Activated CD8-positive, alpha-beta T cell treated with anti-CD3 and anti-CD28 coated beads, Interleukin-2, amount 10 ng/mL, durations not matched to agents 7 days and 5 days (primary cell): ENCODE measurements around the gene GNB1L. TPM values are rescaled to one million over a fixed set of nuclear protein-coding genes. Genes with fewer than 3 reads are reported as not detected.

Experiments used
- ATAC-seq: fragments of 150-1000 bp; cut with Tn5 transposase; one replicate; pipeline ENCODE4 v1.10.0; 2021; ENCODE audit warnings: moderate library complexity
- CTCF ChIA-PET: fragments of 350-600 bp; sonication (Branson Sonifier 250); formaldehyde crosslinking; loops from one replicate; lab custom pipeline; 2021; ENCODE audit warnings: antibody characterized with exemption; lab: Charles Lee
- POLR2A ChIA-PET: fragments of 350-600 bp; sonication (Branson Sonifier 250); formaldehyde crosslinking; loops from one replicate; lab custom pipeline; 2021; ENCODE audit warnings: antibody characterized with exemption; lab: Charles Lee
- DNase-seq: peaks from one replicate; pipeline ENCODE4 v3.0.0-alpha.2; 2020
- H3K27ac Mint-ChIP-seq: one replicate; pipeline ENCODE4 v1.8.0; 2021; ENCODE audit warnings: mild to moderate bottlenecking, mixed read lengths
- H3K27me3 Mint-ChIP-seq: one replicate; pipeline ENCODE4 v1.8.0; 2021; ENCODE audit warnings: low read depth, mixed read lengths
- H3K36me3 Mint-ChIP-seq: one replicate; pipeline ENCODE4 v1.8.0; 2021; ENCODE audit warnings: low read depth, mixed read lengths
- H3K4me1 Mint-ChIP-seq: one replicate; pipeline ENCODE4 v1.8.0; 2021; ENCODE audit warnings: low read depth, mixed read lengths
- H3K4me3 Mint-ChIP-seq: one replicate; pipeline ENCODE4 v1.8.0; 2021; ENCODE audit warnings: mild to moderate bottlenecking, mixed read lengths
- H3K9me3 Mint-ChIP-seq: one replicate; pipeline ENCODE4 v1.8.0; 2022; ENCODE audit warnings: mixed read lengths; ENCODE audit not compliant: insufficient read depth
- total RNA-seq, 2 experiments: library from RNA; stranded (reverse); gene quantifications; one replicate each; pipeline ENCODE4 v1.2.3, GENCODE V29; 2021

The GNB1L gene
- total RNA-seq, 2 experiments from 2014 or later, result 9.7 to 10.3 TPM

GRCh38 chr22:19770349-19771220 is 84.1 kb downstream of the GNB1L start:
- no peak overlapping the region for H3K27ac Mint-ChIP-seq
- H3K9me3 Mint-ChIP-seq, result no peaks in the 10 kb centered on the region
- DNase-seq (no peak), ATAC-seq (no peak)
- CTCF ChIA-PET, result interaction anchor here (1.1 kb wide), 1 partner anchor 40 kb away, joined by 4 read pairs; no protein-coding TSS in a partner anchor
- H3K36me3 Mint-ChIP-seq, result no peaks in the 10 kb centered on the region
- peaks cover 35% of the 10 kb centered on the region for H3K27me3 Mint-ChIP-seq
- peaks cover 12% of the 10 kb centered on the region for H3K4me1 Mint-ChIP-seq
- H3K4me3 Mint-ChIP-seq, result no peak overlapping the region
- POLR2A ChIA-PET, result interaction anchor here (0.6 kb wide), 1 partner anchor 15 kb away, joined by 3 read pairs; no protein-coding TSS in a partner anchor

GRCh38 chr22:19769393-19769715 is 85.3 kb downstream of the GNB1L start:
- ATAC-seq (no peak), DNase-seq (no peak)
- Mint-ChIP-seq H3K4me3 (no peak overlapping the region), H3K27me3 (peaks cover 40% of the 10 kb centered on the region), H3K27ac (no peak overlapping the region), H3K36me3 (no peaks in the 10 kb centered on the region), H3K9me3 (no peaks in the 10 kb centered on the region), H3K4me1 (peaks cover 20% of the 10 kb centered on the region)
- ChIA-PET POLR2A (no interaction called here), CTCF (interaction anchor here (1.5 kb wide), 1 partner anchor 39 kb away, joined by 6 read pairs; no protein-coding TSS in a partner anchor)

GRCh38 chr22:19767427-19768341 is 87.0 kb downstream of the GNB1L start:
- H3K4me3 Mint-ChIP-seq, result peak overlapping the region; percentile 63
- H3K36me3 Mint-ChIP-seq, result no peaks in the 10 kb centered on the region
- no peak for DNase-seq
- H3K4me1 Mint-ChIP-seq, result peaks cover 20% of the 10 kb centered on the region
- H3K27ac Mint-ChIP-seq, result no peak overlapping the region
- H3K27me3 Mint-ChIP-seq, result peaks cover 53% of the 10 kb centered on the region
- no peaks in the 10 kb centered on the region for H3K9me3 Mint-ChIP-seq
- CTCF ChIA-PET, result no interaction called here
- ATAC-seq, result peak; percentile 41
- POLR2A ChIA-PET, result interaction anchor here (0.6 kb wide), 1 partner anchor 853 kb away, joined by 3 read pairs; no protein-coding TSS in a partner anchor

- ChIA-PET CTCF (interaction anchor here (1.3 kb wide), 2 partner anchors 9 to 37 kb away, joined by 4 to 5 read pairs; no protein-coding TSS in a partner anchor), POLR2A (interaction anchor here (0.6 kb wide), 1 partner anchor 852 kb away, joined by 3 read pairs; no protein-coding TSS in a partner anchor)
- Mint-ChIP-seq H3K9me3 (no peaks in the 10 kb centered on the region), H3K27ac (no peak overlapping the region), H3K4me1 (peaks cover 20% of the 10 kb centered on the region), H3K36me3 (no peaks in the 10 kb centered on the region), H3K27me3 (peaks cover 60% of the 10 kb centered on the region), H3K4me3 (peak overlapping the region; percentile 63)
- DNase-seq, result peak; percentile 83
- ATAC-seq, result peak; percentile 82
Observed at GRCh38 chr22:19766511-19767426, 87.9 kb downstream of the GNB1L start.

- CTCF ChIA-PET, result interaction anchor here (1.2 to 1.3 kb wide), 3 partner anchors 9 to 144 kb away, joined by 3 to 5 read pairs (median 4); no protein-coding TSS in a partner anchor
- peaks cover 62% of the 10 kb centered on the region for H3K27me3 Mint-ChIP-seq
- no peaks in the 10 kb centered on the region for H3K36me3 Mint-ChIP-seq
- POLR2A ChIA-PET, result interaction anchor here (0.6 kb wide), 1 partner anchor 175 kb away, joined by 3 read pairs; no protein-coding TSS in a partner anchor
- no peak overlapping the region for H3K4me3 Mint-ChIP-seq
- H3K27ac Mint-ChIP-seq, result no peak overlapping the region
- ATAC-seq (no peak), DNase-seq (no peak)
- peaks cover 20% of the 10 kb centered on the region for H3K4me1 Mint-ChIP-seq
- H3K9me3 Mint-ChIP-seq, result no peaks in the 10 kb centered on the region
Observed at GRCh38 chr22:19766240-19766510, 88.5 kb downstream of the GNB1L start.

- Mint-ChIP-seq H3K27ac (peak overlapping the region; percentile 61), H3K27me3 (peaks cover 60% of the 10 kb centered on the region), H3K4me1 (peaks cover 20% of the 10 kb centered on the region), H3K36me3 (no peaks in the 10 kb centered on the region), H3K4me3 (peak overlapping the region; percentile 70), H3K9me3 (no peaks in the 10 kb centered on the region)
- ATAC-seq (peak; percentile 32), DNase-seq (peak; percentile 49)
- ChIA-PET POLR2A (interaction anchor here (0.6 kb wide), 1 partner anchor 175 kb away, joined by 3 read pairs; no protein-coding TSS in a partner anchor), CTCF (interaction anchor here (1.0 to 1.3 kb wide), 4 partner anchors 8 to 145 kb away, joined by 3 to 5 read pairs (median 4); no protein-coding TSS in a partner anchor)
Observed at GRCh38 chr22:19765477-19766239, 89.0 kb downstream of the GNB1L start.

GRCh38 chr22:19764636-19765476 is 89.8 kb downstream of the GNB1L start:
- CTCF ChIA-PET, result interaction anchor here (1.0 to 1.3 kb wide), 3 partner anchors 9 to 145 kb away, joined by 3 to 5 read pairs (median 3); no protein-coding TSS in a partner anchor
- DNase-seq (no peak), ATAC-seq (no peak)
- peaks cover 65% of the 10 kb centered on the region for H3K27me3 Mint-ChIP-seq
- H3K36me3 Mint-ChIP-seq, result peaks cover 2% of the 10 kb centered on the region
- H3K4me3 Mint-ChIP-seq, result peak overlapping the region; percentile 70
- H3K27ac Mint-ChIP-seq, result no peak overlapping the region
- H3K4me1 Mint-ChIP-seq, result peaks cover 24% of the 10 kb centered on the region
- POLR2A ChIA-PET, result interaction anchor here (0.5 kb wide), 1 partner anchor 12 kb away, joined by 4 read pairs; no protein-coding TSS in a partner anchor
- H3K9me3 Mint-ChIP-seq, result no peaks in the 10 kb centered on the region

- H3K27me3 Mint-ChIP-seq, result peaks cover 64% of the 10 kb centered on the region
- H3K27ac Mint-ChIP-seq, result no peak overlapping the region
- H3K9me3 Mint-ChIP-seq, result no peaks in the 10 kb centered on the region
- H3K4me3 Mint-ChIP-seq, result no peak overlapping the region
- peaks cover 2% of the 10 kb centered on the region for H3K36me3 Mint-ChIP-seq
- POLR2A ChIA-PET, result no interaction called here
- ATAC-seq (no peak), DNase-seq (no peak)
- peaks cover 30% of the 10 kb centered on the region for H3K4me1 Mint-ChIP-seq
- CTCF ChIA-PET, result no interaction called here
Observed at GRCh38 chr22:19764299-19764593, 90.4 kb downstream of the GNB1L start.

GRCh38 chr22:19763458-19764298 is 91.0 kb downstream of the GNB1L start:
- Mint-ChIP-seq H3K9me3 (no peaks in the 10 kb centered on the region), H3K4me1 (peaks cover 30% of the 10 kb centered on the region), H3K27me3 (peaks cover 65% of the 10 kb centered on the region), H3K36me3 (peaks cover 2% of the 10 kb centered on the region), H3K27ac (no peak overlapping the region), H3K4me3 (no peak overlapping the region)
- POLR2A ChIA-PET, result no interaction called here
- DNase-seq (no peak), ATAC-seq (no peak)
- CTCF ChIA-PET, result interaction anchor here (1.3 to 2.7 kb wide), 2 partner anchors 33 to 147 kb away, joined by 4 to 11 read pairs; no protein-coding TSS in a partner anchor
